Measurements from ENCODE around the gene IFT74.

GRCh38 chr9:26939955-26940711 lies 16.1 kb upstream of the IFT74 start:
- TF ChIP-seq POLR2A (IDR thresholded peaks at IDR 0.05) (no peak), CTCF (IDR thresholded peaks at IDR 0.05) (no peak)
